Common myeloid progenitor, CD34-positive (primary cell): ENCODE data around the gene DGCR2.
"Not testable (repeated sequence)": the region's sequence is repeated elsewhere in the genome, so short reads cannot be mapped to it uniquely, and the experiment has no call there.

Experiments
- CTCF ChIA-PET: fragments of 350-600 bp; sonication (Branson Sonifier 250); formaldehyde crosslinking; loops from one replicate; lab custom pipeline; 2021; ENCODE audit warnings: antibody characterized with exemption; lab: Charles Lee
- POLR2A ChIA-PET: fragments of 350-600 bp; sonication (Branson Sonifier 250); formaldehyde crosslinking; loops from one replicate; lab custom pipeline; 2021; ENCODE audit warnings: antibody characterized with exemption; lab: Charles Lee
- DNase-seq, 3 donors: peaks; one replicate each; pipeline versions ENCODE4 v3.0.0 to v3.0.0-alpha.2; 2013
- H3K27ac ChIP-seq, 2 experiments: 1 replicate in 1 of 2; 2 replicates in 1 of 2; pipeline ENCODE4 v1.7.0; 2013; ENCODE audit warnings: inconsistent platforms in 2 of 2, low read length in 2 of 2, mild to moderate bottlenecking in 2 of 2, low read depth in 1 of 2, moderate library complexity in 1 of 2; ENCODE audit not compliant: severe bottlenecking in 2 of 2, insufficient read depth in 1 of 2, poor library complexity in 1 of 2
- H3K27me3 ChIP-seq, 5 experiments: replicated peaks in 2 of 5; 1 replicate in 3 of 5; 2 replicates in 2 of 5; pipeline versions ENCODE4 v1.6.1 to v1.7.0; 2013; ENCODE audit warnings: low read length in 4 of 5, mild to moderate bottlenecking in 2 of 5, moderate library complexity in 2 of 5, inconsistent platforms in 1 of 5; ENCODE audit not compliant: insufficient read depth in 5 of 5, control insufficient read depth in 4 of 5
- H3K36me3 ChIP-seq, 4 experiments: 1 replicate in 2 of 4; 2 replicates in 2 of 4; pipeline versions ENCODE4 v1.6.1 to v1.7.0; 2013; ENCODE audit warnings: low read length in 3 of 4, control low read depth in 1 of 4, mild to moderate bottlenecking in 1 of 4; ENCODE audit not compliant: control insufficient read depth in 4 of 4, insufficient read depth in 4 of 4
- H3K4me1 ChIP-seq, 4 experiments: 1 replicate in 3 of 4; 2 replicates in 1 of 4; pipeline versions ENCODE4 v1.6.1 to v1.7.1; 2013; ENCODE audit warnings: low read length in 3 of 4, mild to moderate bottlenecking in 3 of 4, control low read depth in 1 of 4, inconsistent platforms in 1 of 4, moderate library complexity in 1 of 4; ENCODE audit not compliant: control insufficient read depth in 4 of 4, insufficient read depth in 4 of 4; ENCODE audit errors: control extremely low read depth in 1 of 4
- H3K4me3 ChIP-seq, 7 experiments: 1 replicate in 4 of 7; 2 replicates in 3 of 7; pipeline versions ENCODE4 v1.5.1 to v1.7.0; 2013; ENCODE audit warnings: mild to moderate bottlenecking in 7 of 7, low read length in 6 of 7, moderate library complexity in 6 of 7, inconsistent platforms in 2 of 7, low read depth in 2 of 7, control low read depth in 1 of 7; ENCODE audit not compliant: insufficient read depth in 4 of 7, control insufficient read depth in 1 of 7; ENCODE audit errors: extremely low read depth in 1 of 7
- H3K9me3 ChIP-seq, 5 experiments: 1 replicate in 4 of 5; 2 replicates in 1 of 5; pipeline versions ENCODE4 v1.6.1 to v1.7.1; 2013; ENCODE audit warnings: low read length in 4 of 5, mild to moderate bottlenecking in 2 of 5, inconsistent platforms in 1 of 5, low read depth in 1 of 5, moderate library complexity in 1 of 5; ENCODE audit not compliant: control insufficient read depth in 4 of 5, insufficient read depth in 2 of 5; ENCODE audit errors: control extremely low read depth in 1 of 5
- WGBS: methylation state at CpG from one replicate; pipeline ENCODE4 v1.1.5; 2013; ENCODE audit not compliant: insufficient coverage; 5-methylcytosine and 5-hydroxymethylcytosine counted together

DGCR2 gene

GRCh38 chr22:19005905-19006304 lies 116.3 kb downstream of the DGCR2 start:
- H3K27ac ChIP-seq = no peak overlapping the region
- peaks cover 0 to 7% (median 3%) of the 10 kb centered on the region in 5 experiments for H3K27me3 ChIP-seq
- no peaks in the 10 kb centered on the region for H3K9me3 ChIP-seq
- no CpG with 5 or more reads among the region's 3 CpGs for whole genome bisulfite sequencing
- H3K4me3 ChIP-seq = no peak overlapping the region
- no peaks in the 10 kb centered on the region for H3K36me3 ChIP-seq
- DNase-seq = no peak
- ChIA-PET CTCF (no interaction called here), POLR2A (no interaction called here)
- no peaks in the 10 kb centered on the region for H3K4me1 ChIP-seq

GRCh38 chr22:19004471-19004870 lies 117.7 kb downstream of the DGCR2 start:
- ChIA-PET POLR2A (no interaction called here), CTCF (no interaction called here)
- Histone ChIP-seq H3K9me3 (peaks cover 0 to 2% (median 0%) of the 10 kb centered on the region in 5 experiments), H3K4me3 (no peak overlapping the region), H3K27ac (no peak overlapping the region), H3K4me1 (no peaks in the 10 kb centered on the region), H3K36me3 (no peaks in the 10 kb centered on the region), H3K27me3 (peaks cover 0 to 10% (median 5%) of the 10 kb centered on the region in 5 experiments)
- DNase-seq = no peak
- WGBS = 100% methylated on average over 2 of the region's 4 CpGs

GRCh38 chr22:19003508-19003907 lies 118.7 kb downstream of the DGCR2 start:
- no peaks in the 10 kb centered on the region for H3K36me3 ChIP-seq
- peaks cover 0 to 12% (median 9%) of the 10 kb centered on the region in 5 experiments for H3K27me3 ChIP-seq
- H3K9me3 ChIP-seq = peaks cover 0 to 4% (median 0%) of the 10 kb centered on the region in 5 experiments
- no peaks in the 10 kb centered on the region for H3K4me1 ChIP-seq
- ChIA-PET POLR2A (no interaction called here), CTCF (no interaction called here)
- H3K27ac ChIP-seq = no peak overlapping the region
- no peak overlapping the region for H3K4me3 ChIP-seq
- DNase-seq = no peak

- Histone ChIP-seq H3K27ac (no peak overlapping the region), H3K4me1 (no peaks in the 10 kb centered on the region), H3K9me3 (peaks cover 0 to 5% (median 0%) of the 10 kb centered on the region in 5 experiments), H3K36me3 (no peaks in the 10 kb centered on the region), H3K4me3 (no peak overlapping the region), H3K27me3 (peaks cover 3 to 20% (median 13%) of the 10 kb centered on the region in 5 experiments)
- WGBS = 85% methylated on average over 4 of the region's 5 CpGs
- no peak for DNase-seq
- ChIA-PET CTCF (no interaction called here), POLR2A (no interaction called here)
Measured at GRCh38 chr22:19002684-19003038, 119.6 kb downstream of the DGCR2 start.

GRCh38 chr22:19001204-19001603 lies 121.0 kb downstream of the DGCR2 start:
- H3K27me3 ChIP-seq = peaks cover 10 to 31% (median 21%) of the 10 kb centered on the region in 5 experiments
- DNase-seq = no peak

GRCh38 chr22:19000106-19000505 lies 122.1 kb downstream of the DGCR2 start:
- POLR2A ChIA-PET, DNase-seq, H3K4me3 ChIP-seq, H3K4me1 ChIP-seq, H3K36me3 ChIP-seq, H3K27ac ChIP-seq, CTCF ChIA-PET, H3K9me3 ChIP-seq: not testable (repeated sequence)
- H3K27me3 ChIP-seq = peaks cover 10 to 31% (median 22%) of the 10 kb centered on the region in 5 experiments
- no CpG with 5 or more reads among the region's 2 CpGs for WGBS

More at GRCh38 chr22:19001204-19001603, 121.0 kb downstream of the DGCR2 start:
- no peak overlapping the region for H3K4me3 ChIP-seq
- H3K4me1 ChIP-seq = no peaks in the 10 kb centered on the region
- peaks cover 0 to 5% (median 0%) of the 10 kb centered on the region in 5 experiments for H3K9me3 ChIP-seq
- no peak overlapping the region for H3K27ac ChIP-seq
- no peaks in the 10 kb centered on the region for H3K36me3 ChIP-seq
- POLR2A ChIA-PET = no interaction called here
- WGBS = no CpG with 5 or more reads among the region's 2 CpGs
- CTCF ChIA-PET = no interaction called here

- no peak overlapping the region for H3K4me3 ChIP-seq
- H3K9me3 ChIP-seq = peaks cover 0 to 5% (median 0%) of the 10 kb centered on the region in 5 experiments
- POLR2A ChIA-PET = no interaction called here
- no peak overlapping the region for H3K27ac ChIP-seq
- no peak for DNase-seq
- peaks cover 10 to 31% (median 22%) of the 10 kb centered on the region in 5 experiments for H3K27me3 ChIP-seq
- CTCF ChIA-PET = no interaction called here
- H3K4me1 ChIP-seq = no peaks in the 10 kb centered on the region
- WGBS = 75% methylated on average over 5 of the region's 6 CpGs
- no peaks in the 10 kb centered on the region for H3K36me3 ChIP-seq
Measured at GRCh38 chr22:18999416-18999815, 122.8 kb downstream of the DGCR2 start.
